ENCODE measurements around the gene ZNF750.

ZNF750 gene

DNA sequence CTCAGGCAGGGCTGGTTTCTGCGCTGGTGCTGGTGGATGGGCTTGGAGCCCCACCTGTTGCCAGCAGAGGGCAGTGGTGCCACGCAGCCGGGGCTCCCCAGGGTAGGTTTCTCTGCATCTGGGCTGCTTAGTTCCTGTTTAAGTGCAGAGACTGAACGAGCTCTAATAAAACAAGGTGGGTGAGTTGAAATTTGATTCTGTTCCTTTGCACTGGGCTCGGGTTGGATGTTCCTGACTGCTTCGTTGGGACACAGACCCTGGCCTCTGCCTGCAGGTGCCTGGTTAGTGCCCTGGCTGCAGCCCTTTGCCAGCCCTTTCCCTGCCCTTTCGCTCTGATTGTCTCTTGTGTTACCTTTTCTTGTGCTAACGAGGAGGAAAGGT, 57.9 kb downstream of the ZNF750 start (continued):
- TF ChIP-seq ZBTB8A (tag by site-specific recombination; IDR thresholded peaks at IDR 0.05) (0 out of 2 replicates have a peak, but pooled peaks have one; percentile 23), ZNF37A (tag by site-specific recombination; IDR thresholded peaks at IDR 0.05) (no peak), ZNF747 (tag by site-specific recombination; IDR thresholded peaks at IDR 0.05) (no peak), ZNF624 (tag by site-specific recombination; IDR thresholded peaks at IDR 0.05) (no peak), ZFP37 (tag by site-specific recombination; IDR thresholded peaks at IDR 0.05) (no peak), ZBTB48 (tag by site-specific recombination; IDR thresholded peaks at IDR 0.05) (no peak), ZNF529 (tag by site-specific recombination; IDR thresholded peaks at IDR 0.05; ENCODE audit: insufficient replicate concordance) (no peak), ZNF114 (tag by site-specific recombination; IDR thresholded peaks at IDR 0.05) (no peak), ZBTB17 (tag by site-specific recombination; IDR thresholded peaks at IDR 0.05) (peak; percentile 69), ZNF433 (tag by site-specific recombination; IDR thresholded peaks at IDR 0.05; ENCODE audit: low read depth) (no peak), ZNF514 (tag by site-specific recombination; IDR thresholded peaks at IDR 0.05) (no peak), ZNF266 (tag by site-specific recombination; IDR thresholded peaks at IDR 0.05; ENCODE audit: low read depth) (no peak), ZNF473 (tag by site-specific recombination; IDR thresholded peaks at IDR 0.05) (no peak), ZNF221 (tag by site-specific recombination; IDR thresholded peaks at IDR 0.05; ENCODE audit: borderline replicate concordance) (no peak), SP7 (tag by site-specific recombination; IDR thresholded peaks at IDR 0.05) (0 out of 2 replicates have a peak, but pooled peaks have one; percentile 41), KLF16 (tag by site-specific recombination; IDR thresholded peaks at IDR 0.05) (no peak), SALL2 (tag by site-specific recombination; IDR thresholded peaks at IDR 0.05; ENCODE audit: borderline replicate concordance) (no peak), ZNF677 (tag by site-specific recombination; IDR thresholded peaks at IDR 0.05) (no peak)
- TF ChIP-seq, protein P1, sequence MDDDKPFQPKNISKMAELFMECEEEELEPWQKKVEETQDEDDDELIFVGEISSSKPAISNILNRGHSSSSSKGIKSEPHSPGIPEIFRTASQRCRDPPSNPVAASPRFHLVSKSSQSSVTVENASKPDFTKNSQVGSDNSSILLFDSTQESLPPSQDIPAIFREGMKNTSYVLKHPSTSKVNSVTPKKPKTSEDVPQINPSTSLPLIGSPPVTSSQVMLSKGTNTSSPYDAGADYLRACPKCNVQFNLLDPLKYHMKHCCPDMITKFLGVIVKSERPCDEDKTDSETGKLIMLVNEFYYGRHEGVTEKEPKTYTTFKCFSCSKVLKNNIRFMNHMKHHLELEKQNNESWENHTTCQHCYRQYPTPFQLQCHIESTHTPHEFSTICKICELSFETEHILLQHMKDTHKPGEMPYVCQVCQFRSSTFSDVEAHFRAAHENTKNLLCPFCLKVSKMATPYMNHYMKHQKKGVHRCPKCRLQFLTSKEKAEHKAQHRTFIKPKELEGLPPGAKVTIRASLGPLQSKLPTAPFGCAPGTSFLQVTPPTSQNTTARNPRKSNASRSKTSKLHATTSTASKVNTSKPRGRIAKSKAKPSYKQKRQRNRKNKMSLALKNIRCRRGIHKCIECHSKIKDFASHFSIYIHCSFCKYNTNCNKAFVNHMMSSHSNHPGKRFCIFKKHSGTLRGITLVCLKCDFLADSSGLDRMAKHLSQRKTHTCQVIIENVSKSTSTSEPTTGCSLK (tag by site-specific recombination; IDR thresholded peaks at IDR 0.05): no peak
- TF ChIP-seq, protein P2, sequence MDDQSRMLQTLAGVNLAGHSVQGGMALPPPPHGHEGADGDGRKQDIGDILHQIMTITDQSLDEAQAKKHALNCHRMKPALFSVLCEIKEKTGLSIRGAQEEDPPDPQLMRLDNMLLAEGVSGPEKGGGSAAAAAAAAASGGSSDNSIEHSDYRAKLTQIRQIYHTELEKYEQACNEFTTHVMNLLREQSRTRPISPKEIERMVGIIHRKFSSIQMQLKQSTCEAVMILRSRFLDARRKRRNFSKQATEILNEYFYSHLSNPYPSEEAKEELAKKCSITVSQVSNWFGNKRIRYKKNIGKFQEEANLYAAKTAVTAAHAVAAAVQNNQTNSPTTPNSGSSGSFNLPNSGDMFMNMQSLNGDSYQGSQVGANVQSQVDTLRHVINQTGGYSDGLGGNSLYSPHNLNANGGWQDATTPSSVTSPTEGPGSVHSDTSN (CRISPR knock-in tag; IDR thresholded peaks at IDR 0.05): no peak
- TF ChIP-seq, protein P3, sequence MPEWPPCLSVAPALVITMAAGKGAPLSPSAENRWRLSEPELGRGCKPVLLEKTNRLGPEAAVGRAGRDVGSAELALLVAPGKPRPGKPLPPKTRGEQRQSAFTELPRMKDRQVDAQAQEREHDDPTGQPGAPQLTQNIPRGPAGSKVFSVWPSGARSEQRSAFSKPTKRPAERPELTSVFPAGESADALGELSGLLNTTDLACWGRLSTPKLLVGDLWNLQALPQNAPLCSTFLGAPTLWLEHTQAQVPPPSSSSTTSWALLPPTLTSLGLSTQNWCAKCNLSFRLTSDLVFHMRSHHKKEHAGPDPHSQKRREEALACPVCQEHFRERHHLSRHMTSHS (tag by site-specific recombination; IDR thresholded peaks at IDR 0.05): no peak
- TF ChIP-seq, protein P4, sequence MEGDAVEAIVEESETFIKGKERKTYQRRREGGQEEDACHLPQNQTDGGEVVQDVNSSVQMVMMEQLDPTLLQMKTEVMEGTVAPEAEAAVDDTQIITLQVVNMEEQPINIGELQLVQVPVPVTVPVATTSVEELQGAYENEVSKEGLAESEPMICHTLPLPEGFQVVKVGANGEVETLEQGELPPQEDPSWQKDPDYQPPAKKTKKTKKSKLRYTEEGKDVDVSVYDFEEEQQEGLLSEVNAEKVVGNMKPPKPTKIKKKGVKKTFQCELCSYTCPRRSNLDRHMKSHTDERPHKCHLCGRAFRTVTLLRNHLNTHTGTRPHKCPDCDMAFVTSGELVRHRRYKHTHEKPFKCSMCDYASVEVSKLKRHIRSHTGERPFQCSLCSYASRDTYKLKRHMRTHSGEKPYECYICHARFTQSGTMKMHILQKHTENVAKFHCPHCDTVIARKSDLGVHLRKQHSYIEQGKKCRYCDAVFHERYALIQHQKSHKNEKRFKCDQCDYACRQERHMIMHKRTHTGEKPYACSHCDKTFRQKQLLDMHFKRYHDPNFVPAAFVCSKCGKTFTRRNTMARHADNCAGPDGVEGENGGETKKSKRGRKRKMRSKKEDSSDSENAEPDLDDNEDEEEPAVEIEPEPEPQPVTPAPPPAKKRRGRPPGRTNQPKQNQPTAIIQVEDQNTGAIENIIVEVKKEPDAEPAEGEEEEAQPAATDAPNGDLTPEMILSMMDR (tag by site-specific recombination; IDR thresholded peaks at IDR 0.05): peak; percentile 86
- TF ChIP-seq, protein P5, sequence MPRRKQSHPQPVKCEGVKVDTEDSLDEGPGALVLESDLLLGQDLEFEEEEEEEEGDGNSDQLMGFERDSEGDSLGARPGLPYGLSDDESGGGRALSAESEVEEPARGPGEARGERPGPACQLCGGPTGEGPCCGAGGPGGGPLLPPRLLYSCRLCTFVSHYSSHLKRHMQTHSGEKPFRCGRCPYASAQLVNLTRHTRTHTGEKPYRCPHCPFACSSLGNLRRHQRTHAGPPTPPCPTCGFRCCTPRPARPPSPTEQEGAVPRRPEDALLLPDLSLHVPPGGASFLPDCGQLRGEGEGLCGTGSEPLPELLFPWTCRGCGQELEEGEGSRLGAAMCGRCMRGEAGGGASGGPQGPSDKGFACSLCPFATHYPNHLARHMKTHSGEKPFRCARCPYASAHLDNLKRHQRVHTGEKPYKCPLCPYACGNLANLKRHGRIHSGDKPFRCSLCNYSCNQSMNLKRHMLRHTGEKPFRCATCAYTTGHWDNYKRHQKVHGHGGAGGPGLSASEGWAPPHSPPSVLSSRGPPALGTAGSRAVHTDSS (tag by site-specific recombination; IDR thresholded peaks at IDR 0.05): no peak
- TF ChIP-seq, protein P6, sequence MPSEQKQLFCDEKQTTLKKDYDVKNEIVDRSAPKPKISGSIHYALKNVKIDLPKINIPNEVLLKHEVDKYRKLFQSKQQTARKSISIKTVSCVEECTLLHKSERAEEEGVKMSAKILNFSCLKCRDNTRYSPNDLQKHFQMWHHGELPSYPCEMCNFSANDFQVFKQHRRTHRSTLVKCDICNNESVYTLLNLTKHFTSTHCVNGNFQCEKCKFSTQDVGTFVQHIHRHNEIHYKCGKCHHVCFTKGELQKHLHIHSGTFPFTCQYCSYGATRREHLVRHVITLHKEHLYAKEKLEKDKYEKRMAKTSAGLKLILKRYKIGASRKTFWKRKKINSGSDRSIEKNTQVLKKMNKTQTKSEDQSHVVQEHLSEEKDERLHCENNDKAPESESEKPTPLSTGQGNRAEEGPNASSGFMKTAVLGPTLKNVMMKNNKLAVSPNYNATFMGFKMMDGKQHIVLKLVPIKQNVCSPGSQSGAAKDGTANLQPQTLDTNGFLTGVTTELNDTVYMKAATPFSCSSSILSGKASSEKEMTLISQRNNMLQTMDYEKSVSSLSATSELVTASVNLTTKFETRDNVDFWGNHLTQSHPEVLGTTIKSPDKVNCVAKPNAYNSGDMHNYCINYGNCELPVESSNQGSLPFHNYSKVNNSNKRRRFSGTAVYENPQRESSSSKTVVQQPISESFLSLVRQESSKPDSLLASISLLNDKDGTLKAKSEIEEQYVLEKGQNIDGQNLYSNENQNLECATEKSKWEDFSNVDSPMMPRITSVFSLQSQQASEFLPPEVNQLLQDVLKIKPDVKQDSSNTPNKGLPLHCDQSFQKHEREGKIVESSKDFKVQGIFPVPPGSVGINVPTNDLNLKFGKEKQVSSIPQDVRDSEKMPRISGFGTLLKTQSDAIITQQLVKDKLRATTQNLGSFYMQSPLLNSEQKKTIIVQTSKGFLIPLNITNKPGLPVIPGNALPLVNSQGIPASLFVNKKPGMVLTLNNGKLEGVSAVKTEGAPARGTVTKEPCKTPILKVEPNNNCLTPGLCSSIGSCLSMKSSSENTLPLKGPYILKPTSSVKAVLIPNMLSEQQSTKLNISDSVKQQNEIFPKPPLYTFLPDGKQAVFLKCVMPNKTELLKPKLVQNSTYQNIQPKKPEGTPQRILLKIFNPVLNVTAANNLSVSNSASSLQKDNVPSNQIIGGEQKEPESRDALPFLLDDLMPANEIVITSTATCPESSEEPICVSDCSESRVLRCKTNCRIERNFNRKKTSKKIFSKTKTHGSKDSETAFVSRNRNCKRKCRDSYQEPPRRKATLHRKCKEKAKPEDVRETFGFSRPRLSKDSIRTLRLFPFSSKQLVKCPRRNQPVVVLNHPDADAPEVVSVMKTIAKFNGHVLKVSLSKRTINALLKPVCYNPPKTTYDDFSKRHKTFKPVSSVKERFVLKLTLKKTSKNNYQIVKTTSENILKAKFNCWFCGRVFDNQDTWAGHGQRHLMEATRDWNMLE (tag by site-specific recombination; conservative IDR thresholded peaks at IDR 0.05; ENCODE audit: low read depth): no peak
- TF ChIP-seq, protein P7, sequence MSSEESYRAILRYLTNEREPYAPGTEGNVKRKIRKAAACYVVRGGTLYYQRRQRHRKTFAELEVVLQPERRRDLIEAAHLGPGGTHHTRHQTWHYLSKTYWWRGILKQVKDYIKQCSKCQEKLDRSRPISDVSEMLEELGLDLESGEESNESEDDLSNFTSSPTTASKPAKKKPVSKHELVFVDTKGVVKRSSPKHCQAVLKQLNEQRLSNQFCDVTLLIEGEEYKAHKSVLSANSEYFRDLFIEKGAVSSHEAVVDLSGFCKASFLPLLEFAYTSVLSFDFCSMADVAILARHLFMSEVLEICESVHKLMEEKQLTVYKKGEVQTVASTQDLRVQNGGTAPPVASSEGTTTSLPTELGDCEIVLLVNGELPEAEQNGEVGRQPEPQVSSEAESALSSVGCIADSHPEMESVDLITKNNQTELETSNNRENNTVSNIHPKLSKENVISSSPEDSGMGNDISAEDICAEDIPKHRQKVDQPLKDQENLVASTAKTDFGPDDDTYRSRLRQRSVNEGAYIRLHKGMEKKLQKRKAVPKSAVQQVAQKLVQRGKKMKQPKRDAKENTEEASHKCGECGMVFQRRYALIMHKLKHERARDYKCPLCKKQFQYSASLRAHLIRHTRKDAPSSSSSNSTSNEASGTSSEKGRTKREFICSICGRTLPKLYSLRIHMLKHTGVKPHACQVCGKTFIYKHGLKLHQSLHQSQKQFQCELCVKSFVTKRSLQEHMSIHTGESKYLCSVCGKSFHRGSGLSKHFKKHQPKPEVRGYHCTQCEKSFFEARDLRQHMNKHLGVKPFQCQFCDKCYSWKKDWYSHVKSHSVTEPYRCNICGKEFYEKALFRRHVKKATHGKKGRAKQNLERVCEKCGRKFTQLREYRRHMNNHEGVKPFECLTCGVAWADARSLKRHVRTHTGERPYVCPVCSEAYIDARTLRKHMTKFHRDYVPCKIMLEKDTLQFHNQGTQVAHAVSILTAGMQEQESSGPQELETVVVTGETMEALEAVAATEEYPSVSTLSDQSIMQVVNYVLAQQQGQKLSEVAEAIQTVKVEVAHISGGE (tag by site-specific recombination; conservative IDR thresholded peaks at IDR 0.05; ENCODE audit: low read depth): no peak

All from HEK293 (cell line).